ENCODE measurements around the gene TEX36.

DNA sequence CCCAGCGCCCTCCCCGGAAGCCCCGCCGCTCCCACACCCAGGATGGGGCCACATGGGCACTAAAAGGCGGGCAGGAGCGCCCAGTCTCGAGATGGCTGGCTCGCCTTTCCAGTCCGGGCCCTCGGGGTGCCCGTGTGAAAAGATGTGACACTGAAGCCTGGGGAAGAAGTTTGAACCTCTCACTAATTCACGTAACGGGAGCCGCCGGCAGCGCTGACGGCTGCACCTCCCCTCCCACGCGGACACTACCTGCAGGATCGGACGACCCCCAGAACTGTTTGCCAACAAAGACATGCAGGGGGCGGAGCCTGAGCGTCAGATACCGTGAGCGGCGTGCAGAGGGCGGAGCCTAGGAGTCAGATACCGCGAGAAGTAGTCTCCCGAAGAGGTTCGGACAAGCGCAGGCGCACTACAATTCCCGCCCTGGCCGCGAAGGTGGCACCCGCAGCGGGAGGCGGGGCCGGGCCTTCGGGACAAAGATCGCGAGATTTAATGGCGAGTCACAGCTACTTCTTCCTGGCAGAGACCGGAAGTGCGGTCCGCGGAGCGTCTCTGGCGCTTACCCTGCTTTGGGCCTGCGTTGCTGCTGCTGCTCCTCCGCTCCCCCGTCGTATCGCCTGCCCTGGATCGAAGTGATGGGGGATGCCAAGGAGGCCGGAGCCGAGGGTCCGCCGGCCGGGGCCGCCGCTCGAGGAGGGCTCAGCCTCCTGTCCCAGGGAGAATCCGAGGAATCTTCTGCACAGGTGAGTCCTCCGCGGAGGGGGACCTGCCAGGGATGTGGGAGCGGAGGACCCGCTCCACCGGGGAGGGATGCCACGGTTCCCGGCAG lies 36.4 kb upstream of the TEX36 start, which contains the start of gene EDRF1:
- no peak for TF ChIP-seq CTCF (conservative IDR thresholded peaks at IDR 0.05)
- no peak for TF ChIP-seq EZH2 (IDR thresholded peaks at IDR 0.05; ENCODE audit: low read depth)
